Activated T-cell treated with anti-CD3 and anti-CD28 coated beads, Interleukin-2, amount 50 U/mL, for 4 hours (primary cell): Measurements from ENCODE around the gene DNMT3L. TPM values are rescaled to one million over a fixed set of nuclear protein-coding genes. Genes with fewer than 3 reads are reported as not detected.
"Not testable (repeated sequence)": the region's sequence is repeated elsewhere in the genome, so short reads cannot be mapped to it uniquely, and the experiment has no call there.

Experiments used
- ATAC-seq, 2 donors: fragments of 200-7000 bp; cut with Tn5 transposase; one replicate each; pipeline ENCODE4 v1.10.0; 2021
- DNase-seq: peaks from one replicate; pipeline ENCODE4 v3.0.0-alpha.2; 2020
- H3K27me3 Mint-ChIP-seq: one replicate; pipeline ENCODE4 v1.8.0; 2021; ENCODE audit warnings: low read depth, mixed read lengths
- H3K36me3 Mint-ChIP-seq: one replicate; pipeline ENCODE4 v1.8.0; 2022; ENCODE audit warnings: mixed read lengths; ENCODE audit not compliant: insufficient read depth
- H3K4me1 Mint-ChIP-seq: one replicate; pipeline ENCODE4 v1.8.0; 2021; ENCODE audit warnings: low read depth, mixed read lengths
- H3K4me3 Mint-ChIP-seq: one replicate; pipeline ENCODE4 v1.8.0; 2021; ENCODE audit warnings: mild to moderate bottlenecking, moderate library complexity, mixed read lengths
- H3K9me3 Mint-ChIP-seq: one replicate; pipeline ENCODE4 v1.8.0; 2021; ENCODE audit warnings: mixed read lengths
- total RNA-seq, 3 donors: library from RNA; stranded (reverse); gene quantifications; one replicate each; pipeline ENCODE4 v1.2.1, GENCODE V29; 2021

DNMT3L gene
- total RNA-seq = not detected

GRCh38 chr21:44261675-44262295 lies at the start of gene DNMT3L:
DNMT3L (minus strand) TSS chr21:44261897; CDS start chr21:44261259, 638 bp downstream.
- DNase-seq = no peak
- no peaks in the 10 kb centered on the region for H3K27me3 Mint-ChIP-seq
- no peak for ATAC-seq
- no peaks in the 10 kb centered on the region for H3K4me1 Mint-ChIP-seq
- no peaks in the 10 kb centered on the region for H3K36me3 Mint-ChIP-seq
- no peak within 1 kb of the TSS for H3K4me3 Mint-ChIP-seq
- H3K9me3 Mint-ChIP-seq = no peaks in the 10 kb centered on the region

- no peaks in the 10 kb centered on the region for H3K9me3 Mint-ChIP-seq
- no peak overlapping the region for H3K4me3 Mint-ChIP-seq
- ATAC-seq = no peak
- peaks cover 11% of the 10 kb centered on the region for H3K36me3 Mint-ChIP-seq
- DNase-seq = no peak
- H3K27me3 Mint-ChIP-seq = no peaks in the 10 kb centered on the region
- peaks cover 2% of the 10 kb centered on the region for H3K4me1 Mint-ChIP-seq
Observed at GRCh38 chr21:44310628-44311507, 49.2 kb upstream of the DNMT3L start.

- DNase-seq (no peak), ATAC-seq (no peak)
- Mint-ChIP-seq H3K27me3 (no peaks in the 10 kb centered on the region), H3K4me3 (no peak overlapping the region), H3K36me3 (peaks cover 11% of the 10 kb centered on the region), H3K4me1 (peaks cover 21% of the 10 kb centered on the region), H3K9me3 (no peaks in the 10 kb centered on the region)
Observed at GRCh38 chr21:44306936-44307704, 45.4 kb upstream of the DNMT3L start.

GRCh38 chr21:44305691-44306090 lies 44.0 kb upstream of the DNMT3L start:
- Mint-ChIP-seq H3K4me3 (no peak overlapping the region), H3K36me3 (peaks cover 5% of the 10 kb centered on the region), H3K27me3 (no peaks in the 10 kb centered on the region), H3K9me3 (no peaks in the 10 kb centered on the region), H3K4me1 (peaks cover 34% of the 10 kb centered on the region)
- no peak for DNase-seq
- ATAC-seq = no peak

GRCh38 chr21:44304877-44305293 lies 43.2 kb upstream of the DNMT3L start:
- peaks cover 5% of the 10 kb centered on the region for H3K36me3 Mint-ChIP-seq
- H3K27me3 Mint-ChIP-seq = no peaks in the 10 kb centered on the region
- ATAC-seq (peak in 1 of 2 donors; percentile 47), DNase-seq (peak; percentile 34)
- H3K4me1 Mint-ChIP-seq = peaks cover 34% of the 10 kb centered on the region
- no peak overlapping the region for H3K4me3 Mint-ChIP-seq
- H3K9me3 Mint-ChIP-seq = no peaks in the 10 kb centered on the region

GRCh38 chr21:44304011-44304616 lies 42.4 kb upstream of the DNMT3L start:
- peaks cover 5% of the 10 kb centered on the region for H3K36me3 Mint-ChIP-seq
- DNase-seq (no peak), ATAC-seq (no peak)
- H3K27me3 Mint-ChIP-seq = no peaks in the 10 kb centered on the region
- H3K4me3 Mint-ChIP-seq = no peak overlapping the region
- H3K4me1 Mint-ChIP-seq = peaks cover 38% of the 10 kb centered on the region
- no peaks in the 10 kb centered on the region for H3K9me3 Mint-ChIP-seq

- H3K9me3 Mint-ChIP-seq = no peaks in the 10 kb centered on the region
- DNase-seq (no peak), ATAC-seq (no peak)
- peaks cover 41% of the 10 kb centered on the region for H3K4me1 Mint-ChIP-seq
- no peaks in the 10 kb centered on the region for H3K27me3 Mint-ChIP-seq
- H3K4me3 Mint-ChIP-seq = peak overlapping the region; percentile 49
- H3K36me3 Mint-ChIP-seq = peaks cover 5% of the 10 kb centered on the region
Observed at GRCh38 chr21:44303490-44303981, 41.8 kb upstream of the DNMT3L start.

- DNase-seq = not testable (repeated sequence)
Observed at GRCh38 chr21:44302573-44303401, 41.1 kb upstream of the DNMT3L start.

GRCh38 chr21:44301961-44302406 lies 40.3 kb upstream of the DNMT3L start:
- H3K4me3 Mint-ChIP-seq = peak overlapping the region; percentile 79
- no peaks in the 10 kb centered on the region for H3K9me3 Mint-ChIP-seq
- ATAC-seq (no peak), DNase-seq (no peak)
- no peaks in the 10 kb centered on the region for H3K27me3 Mint-ChIP-seq
- peaks cover 54% of the 10 kb centered on the region for H3K4me1 Mint-ChIP-seq
- H3K36me3 Mint-ChIP-seq = no peaks in the 10 kb centered on the region

More at GRCh38 chr21:44302573-44303401, 41.1 kb upstream of the DNMT3L start:
- not testable (repeated sequence) for H3K36me3 Mint-ChIP-seq, H3K4me3 Mint-ChIP-seq, H3K27me3 Mint-ChIP-seq, H3K9me3 Mint-ChIP-seq, ATAC-seq
- H3K4me1 Mint-ChIP-seq = peaks cover 48% of the 10 kb centered on the region

- H3K4me1 Mint-ChIP-seq = peaks cover 54% of the 10 kb centered on the region
- ATAC-seq (no peak), DNase-seq (no peak)
- no peaks in the 10 kb centered on the region for H3K9me3 Mint-ChIP-seq
- H3K4me3 Mint-ChIP-seq = peak overlapping the region; percentile 79
- H3K27me3 Mint-ChIP-seq = no peaks in the 10 kb centered on the region
- H3K36me3 Mint-ChIP-seq = no peaks in the 10 kb centered on the region
Observed at GRCh38 chr21:44301141-44301540, 39.4 kb upstream of the DNMT3L start.

- Mint-ChIP-seq H3K9me3 (no peaks in the 10 kb centered on the region), H3K27me3 (no peaks in the 10 kb centered on the region), H3K4me3 (peak overlapping the region; percentile 79), H3K36me3 (no peaks in the 10 kb centered on the region), H3K4me1 (peaks cover 55% of the 10 kb centered on the region)
- ATAC-seq (peak; percentile 55 to 64), DNase-seq (peak; percentile 41)
Observed at GRCh38 chr21:44300262-44300959, 38.7 kb upstream of the DNMT3L start.

GRCh38 chr21:44299458-44300261 lies 38.0 kb upstream of the DNMT3L start, which contains the start of gene PFKL:
PFKL (plus strand) TSS chr21:44300053; CDS start chr21:44300106, 53 bp downstream.
- Mint-ChIP-seq H3K9me3 (no peaks in the 10 kb centered on the region), H3K27me3 (no peaks in the 10 kb centered on the region)

More at GRCh38 chr21:44299458-44300261, 38.0 kb upstream of the DNMT3L start, which contains the start of gene PFKL:
- DNase-seq (peak; percentile 37), ATAC-seq (peak; percentile 80 to 83)
- Mint-ChIP-seq H3K4me3 (peak within 1 kb of the TSS; percentile 84), H3K4me1 (peaks cover 53% of the 10 kb centered on the region), H3K36me3 (no peaks in the 10 kb centered on the region)
